Endothelial cell of umbilical vein (primary cell): ENCODE results near the gene GSG1L. TPM values are rescaled to one million over a fixed set of nuclear protein-coding genes. Genes with fewer than 3 reads are reported as not detected.

ENCODE experiments used
- BruUV-seq: library from RNA; stranded (reverse); fragments of 400-500 nt; replicated peaks from 2 replicates; lab custom pipeline; 2021; lab: Mats Ljungman, UMichigan
- CTCF ChIA-PET: fragments of 300-600, 350-600 bp; sonication (Branson Sonifier 250); formaldehyde crosslinking; loops from one replicate; lab custom pipeline; 2021; ENCODE audit warnings: antibody characterized with exemption, inconsistent platforms; lab: Charles Lee
- POLR2A ChIA-PET: fragments of 300-600, 350-600 bp; sonication (Branson Sonifier 250); formaldehyde crosslinking; loops from one replicate; lab custom pipeline; 2021; ENCODE audit warnings: antibody characterized with exemption, inconsistent platforms; lab: Charles Lee
- DNase-seq: peaks from one replicate; pipeline ENCODE4 v3.0.0-alpha.2; 2011; ENCODE audit warnings: low read depth, low spot score
- FAIRE-seq: peaks from 2 replicates; lab custom pipeline; 2011; peaks lifted over from hg19 to GRCh38; lab: Jason Lieb, UNC
- H2AFZ ChIP-seq: 2 replicates; pipeline ENCODE4 v1.6.0; 2012; ENCODE audit warnings: low read depth, low read length, control low read depth, inconsistent platforms
- H3K27ac ChIP-seq: 2 replicates; pipeline ENCODE4 v1.5.1; 2011; ENCODE audit warnings: low read depth, mild to moderate bottlenecking, control low read depth, low read length, moderate library complexity; ENCODE audit not compliant: insufficient read depth
- H3K27me3 ChIP-seq, 2 experiments: 2 replicates each; pipeline versions ENCODE4 v1.6.0 to v1.6.1; 2011; ENCODE audit warnings: low read length in 2 of 2, mixed read lengths in 1 of 2; ENCODE audit not compliant: control insufficient read depth in 2 of 2, insufficient read depth in 2 of 2
- H3K36me3 ChIP-seq, 2 experiments: 2 replicates in 1 of 2; 3 replicates in 1 of 2; pipeline ENCODE4 v1.5.1; 2011; ENCODE audit warnings: low read length in 2 of 2, mild to moderate bottlenecking in 1 of 2, moderate library complexity in 1 of 2; ENCODE audit not compliant: control insufficient read depth in 2 of 2, insufficient read depth in 2 of 2; ENCODE audit errors: extremely low read depth in 1 of 2
- H3K4me1 ChIP-seq: 3 replicates; pipeline ENCODE4 v1.5.1; 2011; ENCODE audit warnings: mild to moderate bottlenecking, low read length; ENCODE audit not compliant: control insufficient read depth, insufficient read depth; ENCODE audit errors: extremely low read depth
- H3K4me2 ChIP-seq: 2 replicates; pipeline ENCODE4 v1.6.1; 2011; ENCODE audit warnings: low read length, control low read depth, mixed read lengths; ENCODE audit not compliant: insufficient read depth
- H3K4me3 ChIP-seq, 3 experiments: fragments of 200-600 bp in 1 of 3; sonication (generic), shearing (Covaris generic) in 1 of 3; replicated peaks in 1 of 3; 2 replicates each; pipeline ENCODE4 v1.5.1; 2011 to 2016; ENCODE audit warnings: control low read depth in 3 of 3, low read length in 3 of 3, mild to moderate bottlenecking in 2 of 3, inconsistent platforms in 1 of 3, low read depth in 1 of 3, moderate library complexity in 1 of 3; ENCODE audit not compliant: insufficient read depth in 1 of 3
- H3K79me2 ChIP-seq: 2 replicates; pipeline ENCODE4 v1.6.0; 2012; ENCODE audit warnings: low read length, inconsistent platforms; ENCODE audit not compliant: control insufficient read depth, insufficient read depth
- H3K9ac ChIP-seq: replicated peaks from 2 replicates; pipeline ENCODE3; 2011; ENCODE audit warnings: low read length, control low read depth; ENCODE audit not compliant: insufficient read depth; ENCODE audit errors: extremely low read depth
- H3K9me1 ChIP-seq: replicated peaks from 3 replicates; pipeline ENCODE4 v1.6.0; 2011; ENCODE audit warnings: mild to moderate bottlenecking, low read length; ENCODE audit not compliant: control insufficient read depth, insufficient read depth; ENCODE audit errors: extremely low read depth
- H3K9me3 ChIP-seq: replicated peaks from 2 replicates; pipeline ENCODE4 v1.5.1; 2012; ENCODE audit warnings: low read length, inconsistent platforms; ENCODE audit not compliant: control insufficient read depth, insufficient read depth
- H4K20me1 ChIP-seq: replicated peaks from 2 replicates; pipeline ENCODE3; 2011; ENCODE audit warnings: mild to moderate bottlenecking, low read length; ENCODE audit not compliant: control insufficient read depth, insufficient read depth; ENCODE audit errors: extremely low read depth
- CTCF ChIP-seq, 2 donors: IDR thresholded peaks; 1 replicate in 1 of 2; 2 replicates in 1 of 2; pipeline ENCODE4 v1.5.1; 2011; ENCODE audit warnings: low read length in 2 of 2, mild to moderate bottlenecking in 2 of 2, moderate library complexity in 2 of 2, control low read depth in 1 of 2, inconsistent platforms in 1 of 2, low read depth in 1 of 2; ENCODE audit not compliant: insufficient read depth in 1 of 2; ENCODE audit errors: extremely low read depth in 1 of 2
- EZH2 ChIP-seq: IDR thresholded peaks from 2 replicates; pipeline ENCODE4 v1.6.1; 2012; ENCODE audit warnings: borderline replicate concordance, low read depth, mild to moderate bottlenecking, moderate library complexity, low read length, inconsistent platforms; ENCODE audit not compliant: severe bottlenecking
- FOS ChIP-seq: IDR thresholded peaks from 2 replicates; pipeline ENCODE4 v1.6.1; 2011; ENCODE audit warnings: mild to moderate bottlenecking, low read length, moderate library complexity, borderline replicate concordance; ENCODE audit not compliant: insufficient read depth
- GATA2 ChIP-seq: IDR thresholded peaks from 2 replicates; pipeline ENCODE4 v1.7.0; 2011; ENCODE audit warnings: low read depth, mild to moderate bottlenecking, moderate library complexity, mixed read lengths, low read length; ENCODE audit not compliant: insufficient read length, insufficient read depth
- JUN ChIP-seq: IDR thresholded peaks from 2 replicates; pipeline ENCODE4 v1.6.1; 2011; ENCODE audit warnings: borderline replicate concordance, low read depth; ENCODE audit not compliant: insufficient read length, insufficient read depth
- MAX ChIP-seq: IDR thresholded peaks from 2 replicates; pipeline ENCODE4 v1.6.1; 2011; ENCODE audit not compliant: insufficient read depth, insufficient read length
- POLR2AphosphoS5 ChIP-seq: IDR thresholded peaks from 2 replicates; pipeline ENCODE4 v1.6.1; 2012; ENCODE audit warnings: low read depth, mild to moderate bottlenecking, control low read depth, low read length, moderate library complexity; ENCODE audit not compliant: insufficient read depth
- dilution Hi-C: fragments of 300-500 bp; cut with MboI; formaldehyde crosslinking; loops from one replicate; pipeline ENCODE4 v1.15.0; 2019; ENCODE audit warnings: low sequenced_read_pairs; ENCODE audit not compliant: extremely low pct_ligation_motif_present
- intact Hi-C: fragments of 100-400 bp; cut with micrococcal nuclease; formaldehyde crosslinking; loops from one replicate; pipeline ENCODE4 v1.10.0; 2022
- polyA plus RNA-seq, 4 experiments: library from polyadenylated mRNA; depleted of rRNA in 3 of 4; stranded (reverse) in 3 of 4; unstranded in 1 of 4; fragments of >200 nt; gene quantifications; 2 replicates each; pipeline versions ENCODE4 v1.2.1 to v1.2.3, GENCODE V29; 2011 to 2012; ENCODE audit warnings: missing spikeins in 1 of 4
- total RNA-seq: library from RNA; stranded (reverse); gene quantifications from 2 replicates; pipeline ENCODE4 v1.2.3, GENCODE V29; 2021

GSG1L gene
- total and polyA plus RNA-seq, 2 donors (not counting 3 experiments of a cell fraction or from before 2014, with no cell fraction given): 0.06 TPM; not detected in 1

- Histone ChIP-seq H2AFZ (no peak overlapping the region), H3K4me1 (no peaks in the 10 kb centered on the region), H3K79me2 (no peaks in the 10 kb centered on the region), H3K27ac (no peak overlapping the region), H4K20me1 (no peaks in the 10 kb centered on the region), H3K4me3 (no peak overlapping the region), H3K9me3 (no peaks in the 10 kb centered on the region), H3K9me1 (no peaks in the 10 kb centered on the region), H3K36me3 (no peaks in the 10 kb centered on the region), H3K4me2 (no peak overlapping the region), H3K9ac (no peak overlapping the region), H3K27me3 (no peaks in the 10 kb centered on the region)
- dilution Hi-C loops (no loop called here), intact Hi-C loops (no loop called here)
- FAIRE-seq (no peak), DNase-seq (no peak)
- TF ChIP-seq MAX (no peak), GATA2 (no peak), EZH2 (no peak), POLR2AphosphoS5 (no peak), JUN (no peak), CTCF (IDR thresholded peaks at IDR 0.05; ENCODE audit: extremely low read depth in 1 of 2, insufficient read depth in 1 of 2, low read depth in 1 of 2, low read length in 2 of 2) (no peak), FOS (no peak)
- ChIA-PET POLR2A (no interaction called here), CTCF (no interaction called here)
- BruUV-seq: no TSS peak
These were observed 25.1 kb downstream of the GSG1L start for GRCh38 chr16:28038409-28038808.
